ENCODE measurements around the gene FYN.

FYN gene

GRCh38 chr6:111625099-111625416 is 248.2 kb downstream of the FYN start:
- no peak for TF ChIP-seq NFIC (IDR thresholded peaks at IDR 0.05)
- TF ChIP-seq REST (IDR thresholded peaks at IDR 0.05; ENCODE audit: low read depth) = no peak
- TF ChIP-seq FOXM1 (IDR thresholded peaks at IDR 0.05; ENCODE audit: borderline replicate concordance, low read depth) = no peak
- no peak for TF ChIP-seq RAD21 (IDR thresholded peaks at IDR 0.05; ENCODE audit: low read depth)

GRCh38 chr6:111624401-111625098 is 248.7 kb downstream of the FYN start:
- TF ChIP-seq MAX (IDR thresholded peaks at IDR 0.05) (no peak), TAF1 (IDR thresholded peaks at IDR 0.05; ENCODE audit: low read depth) (no peak), NFIC (IDR thresholded peaks at IDR 0.05) (no peak), USF1 (IDR thresholded peaks at IDR 0.05) (no peak), ZBTB7A (IDR thresholded peaks at IDR 0.05; ENCODE audit: low read depth) (no peak), EP300 (IDR thresholded peaks at IDR 0.05; ENCODE audit: borderline replicate concordance) (no peak), TCF12 (IDR thresholded peaks at IDR 0.05; ENCODE audit: low read depth) (no peak), YY1 (IDR thresholded peaks at IDR 0.05; ENCODE audit: low read depth) (no peak), CEBPB (IDR thresholded peaks at IDR 0.05) (no peak), EGR1 (IDR thresholded peaks at IDR 0.05) (no peak), TEAD4 (IDR thresholded peaks at IDR 0.05) (no peak), FOXM1 (IDR thresholded peaks at IDR 0.05; ENCODE audit: borderline replicate concordance, low read depth) (no peak)

- TF ChIP-seq NFIC (IDR thresholded peaks at IDR 0.05) = no peak
- no peak for TF ChIP-seq TEAD4 (IDR thresholded peaks at IDR 0.05)
- no peak for TF ChIP-seq CEBPB (IDR thresholded peaks at IDR 0.05)
- no peak for TF ChIP-seq RAD21 (IDR thresholded peaks at IDR 0.05; ENCODE audit: low read depth)
- no peak for TF ChIP-seq ZBTB7A (IDR thresholded peaks at IDR 0.05; ENCODE audit: low read depth)
- TF ChIP-seq USF1 (IDR thresholded peaks at IDR 0.05) = no peak
- TF ChIP-seq FOXM1 (IDR thresholded peaks at IDR 0.05; ENCODE audit: borderline replicate concordance, low read depth) = no peak
- TF ChIP-seq MAX (IDR thresholded peaks at IDR 0.05) = no peak
- no peak for TF ChIP-seq TAF1 (IDR thresholded peaks at IDR 0.05; ENCODE audit: low read depth)
- TF ChIP-seq EGR1 (IDR thresholded peaks at IDR 0.05) = no peak
- no peak for TF ChIP-seq CREB1 (IDR thresholded peaks at IDR 0.05; ENCODE audit: low read depth)
- TF ChIP-seq YY1 (IDR thresholded peaks at IDR 0.05; ENCODE audit: low read depth) = no peak
- no peak for TF ChIP-seq EP300 (IDR thresholded peaks at IDR 0.05; ENCODE audit: borderline replicate concordance)
- TF ChIP-seq TCF12 (IDR thresholded peaks at IDR 0.05; ENCODE audit: low read depth) = no peak
- no peak for TF ChIP-seq REST (IDR thresholded peaks at IDR 0.05; ENCODE audit: low read depth)
Observed at GRCh38 chr6:111623046-111623718, 250.1 kb downstream of the FYN start.

- no peak for TF ChIP-seq CEBPB (IDR thresholded peaks at IDR 0.05)
- no peak for TF ChIP-seq TAF1 (IDR thresholded peaks at IDR 0.05; ENCODE audit: low read depth)
- TF ChIP-seq USF1 (IDR thresholded peaks at IDR 0.05) = no peak
- TF ChIP-seq RAD21 (IDR thresholded peaks at IDR 0.05; ENCODE audit: low read depth) = no peak
Observed at GRCh38 chr6:111620169-111620568, 253.1 kb downstream of the FYN start.

- TF ChIP-seq ZBTB7A (IDR thresholded peaks at IDR 0.05; ENCODE audit: low read depth) (no peak), REST (IDR thresholded peaks at IDR 0.05; ENCODE audit: low read depth) (no peak), EP300 (IDR thresholded peaks at IDR 0.05; ENCODE audit: borderline replicate concordance) (no peak), MAX (IDR thresholded peaks at IDR 0.05) (no peak)
Observed at GRCh38 chr6:111618407-111618806, 254.8 kb downstream of the FYN start.

Data from Ishikawa (cell line).